ENCODE measurements around the gene LYRM4. TPM values are rescaled to one million over a fixed set of nuclear protein-coding genes. Genes with fewer than 3 reads are reported as not detected.
A peak's percentile ranks its signal among the peaks of the same experiment; 100 is the strongest.
"Not testable (repeated sequence)": the region's sequence is repeated elsewhere in the genome, so short reads cannot be mapped to it uniquely, and the experiment has no call there.

LYRM4 gene
- total RNA-seq, 1 donor = 21.3 TPM

- peak in 2 of 3 donors; percentile 40 to 64 for DNase-seq (ENCODE audit: low read depth in 2 of 3, low spot score in 2 of 3)
Measured at GRCh38 chr6:5084781-5085647, 175.7 kb downstream of the LYRM4 start, which contains the start of gene PPP1R3G. Gene PPP1R3G, plus strand, starts transcription at chr6:5085341. Its CDS starts 145 bp downstream, at chr6:5085486.

- no peak for DNase-seq (ENCODE audit: low read depth in 2 of 3, low spot score in 2 of 3)
Measured at GRCh38 chr6:5084360-5084780, 176.4 kb downstream of the LYRM4 start.

GRCh38 chr6:5083813-5084359, 176.9 kb downstream of the LYRM4 start:
- no peak for DNase-seq (ENCODE audit: low read depth in 2 of 3, low spot score in 2 of 3)

- no peak for DNase-seq (ENCODE audit: low read depth in 2 of 3, low spot score in 2 of 3)
Measured at GRCh38 chr6:5083307-5083583, 177.5 kb downstream of the LYRM4 start.

GRCh38 chr6:5082487-5083306, 178.1 kb downstream of the LYRM4 start:
- no peak for DNase-seq (ENCODE audit: low read depth in 2 of 3, low spot score in 2 of 3)

- DNase-seq (ENCODE audit: low read depth in 2 of 3, low spot score in 2 of 3) = no peak
Measured at GRCh38 chr6:5081955-5082354, 178.8 kb downstream of the LYRM4 start.

- no peak for DNase-seq (ENCODE audit: low read depth in 2 of 3, low spot score in 2 of 3)
Measured at GRCh38 chr6:5081182-5081581, 179.6 kb downstream of the LYRM4 start.

GRCh38 chr6:5080574-5080973, 180.2 kb downstream of the LYRM4 start:
- no peak for DNase-seq (ENCODE audit: low read depth in 2 of 3, low spot score in 2 of 3)

GRCh38 chr6:5079692-5080091, 181.1 kb downstream of the LYRM4 start:
- DNase-seq (ENCODE audit: low read depth in 2 of 3, low spot score in 2 of 3) = no peak

GRCh38 chr6:5078121-5078669, 182.6 kb downstream of the LYRM4 start:
- no peak for DNase-seq (ENCODE audit: low read depth in 2 of 3, low spot score in 2 of 3)

GRCh38 chr6:5076931-5077330, 183.8 kb downstream of the LYRM4 start:
- no peak for DNase-seq (ENCODE audit: low read depth in 2 of 3, low spot score in 2 of 3)

GRCh38 chr6:5073992-5074391, 186.8 kb downstream of the LYRM4 start:
- DNase-seq (ENCODE audit: low read depth in 2 of 3, low spot score in 2 of 3) = no peak

- DNase-seq (ENCODE audit: low read depth in 2 of 3, low spot score in 2 of 3) = no peak
Measured at GRCh38 chr6:5072440-5072839, 188.3 kb downstream of the LYRM4 start.

- DNase-seq (ENCODE audit: low read depth in 2 of 3, low spot score in 2 of 3) = no peak
Measured at GRCh38 chr6:5071216-5071615, 189.5 kb downstream of the LYRM4 start.

- no peak for DNase-seq (ENCODE audit: low read depth in 2 of 3, low spot score in 2 of 3)
Measured at GRCh38 chr6:5068153-5068751, 192.5 kb downstream of the LYRM4 start.

GRCh38 chr6:5067305-5067704, 193.4 kb downstream of the LYRM4 start:
- no peak for DNase-seq (ENCODE audit: low read depth in 2 of 3, low spot score in 2 of 3)

- DNase-seq (ENCODE audit: low read depth in 2 of 3, low spot score in 2 of 3) = no peak
Measured at GRCh38 chr6:5066456-5067093, 194.2 kb downstream of the LYRM4 start.

GRCh38 chr6:5063617-5064016, 197.1 kb downstream of the LYRM4 start:
- DNase-seq (ENCODE audit: low read depth in 2 of 3, low spot score in 2 of 3) = no peak

- DNase-seq (ENCODE audit: low read depth in 2 of 3, low spot score in 2 of 3) = no peak
Measured at GRCh38 chr6:5061152-5061551, 199.6 kb downstream of the LYRM4 start.

- DNase-seq (ENCODE audit: low read depth in 2 of 3, low spot score in 2 of 3) = not testable (repeated sequence)
Measured at GRCh38 chr6:5060439-5060838, 200.3 kb downstream of the LYRM4 start.
